Activated naive CD4-positive, alpha-beta T cell treated with anti-CD3 and anti-CD28 coated beads, Interleukin-2, amount 50 U/mL, for 72 hours (primary cell): Measurements from ENCODE around the gene ZNF708. TPM values are rescaled to one million over a fixed set of nuclear protein-coding genes. Genes with fewer than 3 reads are reported as not detected.
"Not testable (repeated sequence)": the region's sequence is repeated elsewhere in the genome, so short reads cannot be mapped to it uniquely, and the experiment has no call there.

ENCODE experiments used
- ATAC-seq, 2 donors: fragments of 150-1000 bp; cut with Tn5 transposase; 2 replicates each; pipeline ENCODE4 v1.10.0; 2021; ENCODE audit warnings: mild to moderate bottlenecking in 2 of 2, moderate library complexity in 2 of 2
- DNase-seq, 2 donors: peaks; one replicate each; pipeline ENCODE4 v3.0.0; 2021 to 2022; ENCODE audit warnings: low spot score in 2 of 2
- H3K27ac Mint-ChIP-seq, 2 donors: one replicate each; pipeline ENCODE4 v1.8.0; 2022; ENCODE audit warnings: mild to moderate bottlenecking in 2 of 2, mixed read lengths in 2 of 2
- H3K36me3 Mint-ChIP-seq, 2 donors: one replicate each; pipeline ENCODE4 v1.8.0; 2022; ENCODE audit warnings: mixed read lengths in 2 of 2
- H3K9me3 Mint-ChIP-seq, 2 donors: one replicate each; pipeline ENCODE4 v1.8.0; 2022; ENCODE audit warnings: mixed read lengths in 2 of 2
- total RNA-seq, 2 donors: library from RNA; stranded (reverse); gene quantifications; one replicate each; pipeline ENCODE4 v1.2.3, GENCODE V29; 2022

Gene ZNF708
- total RNA-seq, 2 donors from 2014 or later, result 9.8 to 12.2 TPM

- peaks cover 41 to 71% of the 10 kb centered on the region in 2 donors for H3K36me3 Mint-ChIP-seq
- not testable (repeated sequence) for ATAC-seq
These were observed 35.4 kb downstream of the ZNF708 start for GRCh38 chr19:21293768-21294167.

GRCh38 chr19:21269813-21270212 lies 59.4 kb downstream of the ZNF708 start:
- no peak for DNase-seq
- no peak for ATAC-seq
- Mint-ChIP-seq H3K36me3 (peaks cover 11 to 20% of the 10 kb centered on the region in 2 donors), H3K27ac (no peak overlapping the region), H3K9me3 (peaks cover 7 to 23% of the 10 kb centered on the region in 2 donors)

More at GRCh38 chr19:21293768-21294167, 35.4 kb downstream of the ZNF708 start:
- H3K27ac Mint-ChIP-seq, DNase-seq: not testable (repeated sequence)
- H3K9me3 Mint-ChIP-seq, result peaks cover 22 to 40% of the 10 kb centered on the region in 2 donors

GRCh38 chr19:21264891-21265290 lies 64.3 kb downstream of the ZNF708 start:
- DNase-seq, result no peak
- peaks cover 8 to 14% of the 10 kb centered on the region in 2 donors for H3K9me3 Mint-ChIP-seq
- ATAC-seq, result no peak
- H3K27ac Mint-ChIP-seq, result no peak overlapping the region
- H3K36me3 Mint-ChIP-seq, result peaks cover 11 to 16% of the 10 kb centered on the region in 2 donors

GRCh38 chr19:21264416-21264815 lies 64.8 kb downstream of the ZNF708 start:
- H3K9me3 Mint-ChIP-seq, result peaks cover 8 to 14% of the 10 kb centered on the region in 2 donors
- H3K27ac Mint-ChIP-seq, result no peak overlapping the region
- H3K36me3 Mint-ChIP-seq, result peaks cover 11 to 16% of the 10 kb centered on the region in 2 donors
- ATAC-seq, result no peak
- DNase-seq, result no peak

GRCh38 chr19:21260848-21261381 lies 68.3 kb downstream of the ZNF708 start:
- not testable (repeated sequence) for H3K27ac Mint-ChIP-seq, DNase-seq, ATAC-seq
- H3K9me3 Mint-ChIP-seq, result peaks cover 8 to 17% of the 10 kb centered on the region in 2 donors
- H3K36me3 Mint-ChIP-seq, result peaks cover 13 to 24% of the 10 kb centered on the region in 2 donors

GRCh38 chr19:21260164-21260847 lies 68.9 kb downstream of the ZNF708 start:
- DNase-seq (no peak), ATAC-seq (no peak)

GRCh38 chr19:21259421-21260124 lies 69.6 kb downstream of the ZNF708 start:
- not testable (repeated sequence) for ATAC-seq, DNase-seq
- H3K36me3 Mint-ChIP-seq, result peaks cover 13 to 24% of the 10 kb centered on the region in 2 donors

More at GRCh38 chr19:21260164-21260847, 68.9 kb downstream of the ZNF708 start:
- peaks cover 8 to 17% of the 10 kb centered on the region in 2 donors for H3K9me3 Mint-ChIP-seq
- no peak overlapping the region for H3K27ac Mint-ChIP-seq
- peaks cover 13 to 24% of the 10 kb centered on the region in 2 donors for H3K36me3 Mint-ChIP-seq

GRCh38 chr19:21256722-21257121 lies 72.5 kb downstream of the ZNF708 start:
- Mint-ChIP-seq H3K9me3 (peaks cover 3 to 23% of the 10 kb centered on the region in 2 donors), H3K27ac (no peak overlapping the region), H3K36me3 (peaks cover 13 to 14% of the 10 kb centered on the region in 2 donors)
- no peak for ATAC-seq
- DNase-seq, result no peak

More at GRCh38 chr19:21259421-21260124, 69.6 kb downstream of the ZNF708 start:
- not testable (repeated sequence) for H3K27ac Mint-ChIP-seq
- peaks cover 8 to 17% of the 10 kb centered on the region in 2 donors for H3K9me3 Mint-ChIP-seq

Other genes with a start within 250 kb of the ZNF708 start
- 10 to 100 TPM; 19.0 to 31.0 TPM for gene ZNF714, start 247.2 kb downstream of the ZNF708 start, total RNA-seq
- gene ZNF431, start 187.4 kb downstream of the ZNF708 start, total RNA-seq, result 10 to 100 TPM; 21.3 to 26.0 TPM
- gene ZNF738, start 29.6 kb upstream of the ZNF708 start, total RNA-seq, result 10 to 100 TPM; 12.4 to 15.5 TPM
- 10 to 100 TPM; 16.1 to 19.4 TPM for gene ZNF493, start 67.7 kb upstream of the ZNF708 start, total RNA-seq
- 10 to 100 TPM in 1 of 2 donors, 1 to 10 TPM in 1; 9.1 to 10.3 TPM for gene ZNF429, start 176.2 kb upstream of the ZNF708 start, total RNA-seq